HG02938 (cell line): ENCODE measurements around the gene GCG.

Experiments used
- ATAC-seq: cut with Tn5 transposase; IDR thresholded peaks from one replicate; pipeline ENCODE4 v1.9.1; 2021; ENCODE audit warnings: mild to moderate bottlenecking, moderate library complexity; ENCODE audit not compliant: unreplicated experiment

Gene GCG

GRCh38 chr2:162152147-162152546, at the start of gene GCG:
TSS of gene GCG (minus strand) at chr2:162152247. CDS start at chr2:162149178, 3,069 bp downstream.
- no peak for ATAC-seq

GRCh38 chr2:162200636-162201035, 48.6 kb upstream of the GCG start:
- ATAC-seq: no peak

- ATAC-seq: no peak
Observed at GRCh38 chr2:162199913-162200312, 47.9 kb upstream of the GCG start.

- ATAC-seq: no peak
Observed at GRCh38 chr2:162198239-162198638, 46.2 kb upstream of the GCG start.

- ATAC-seq: no peak
Observed at GRCh38 chr2:162197069-162197825, 45.2 kb upstream of the GCG start.

GRCh38 chr2:162196638-162197037, 44.6 kb upstream of the GCG start:
- ATAC-seq: no peak

- no peak for ATAC-seq
Observed at GRCh38 chr2:162188451-162188850, 36.4 kb upstream of the GCG start.

GRCh38 chr2:162185541-162186232, 33.6 kb upstream of the GCG start:
- ATAC-seq: no peak

GRCh38 chr2:162184821-162185450, 32.9 kb upstream of the GCG start:
- ATAC-seq: no peak

GRCh38 chr2:162184359-162184758, 32.3 kb upstream of the GCG start:
- ATAC-seq: no peak

- no peak for ATAC-seq
Observed at GRCh38 chr2:162182395-162182794, 30.3 kb upstream of the GCG start.

- no peak for ATAC-seq
Observed at GRCh38 chr2:162177301-162177700, 25.3 kb upstream of the GCG start.

- ATAC-seq: no peak
Observed at GRCh38 chr2:162175714-162176113, 23.7 kb upstream of the GCG start.

GRCh38 chr2:162174746-162175145, 22.7 kb upstream of the GCG start:
- ATAC-seq: no peak

- no peak for ATAC-seq
Observed at GRCh38 chr2:162172802-162173370, 20.8 kb upstream of the GCG start.

- ATAC-seq: no peak
Observed at GRCh38 chr2:162166745-162167144, 14.7 kb upstream of the GCG start.

GRCh38 chr2:162166174-162166573, 14.1 kb upstream of the GCG start:
- no peak for ATAC-seq

- ATAC-seq: no peak
Observed at GRCh38 chr2:162164802-162165201, 12.8 kb upstream of the GCG start.

GRCh38 chr2:162159446-162159845, 7.4 kb upstream of the GCG start:
- no peak for ATAC-seq

GRCh38 chr2:162156149-162156548, 4.1 kb upstream of the GCG start:
- ATAC-seq: no peak

GRCh38 chr2:162155093-162155492, 3.0 kb upstream of the GCG start:
- ATAC-seq: no peak
